GM18861 (cell line): ENCODE measurements around the gene LOXL3.

Experiments used
- ATAC-seq: cut with Tn5 transposase; IDR thresholded peaks from one replicate; pipeline ENCODE4 v1.9.1; 2021; ENCODE audit not compliant: unreplicated experiment

Gene LOXL3

GRCh38 chr2:74511104-74511989, 42.4 kb downstream of the LOXL3 start:
- no peak for ATAC-seq

GRCh38 chr2:74510272-74510671, 43.5 kb downstream of the LOXL3 start:
- no peak for ATAC-seq

DNA sequence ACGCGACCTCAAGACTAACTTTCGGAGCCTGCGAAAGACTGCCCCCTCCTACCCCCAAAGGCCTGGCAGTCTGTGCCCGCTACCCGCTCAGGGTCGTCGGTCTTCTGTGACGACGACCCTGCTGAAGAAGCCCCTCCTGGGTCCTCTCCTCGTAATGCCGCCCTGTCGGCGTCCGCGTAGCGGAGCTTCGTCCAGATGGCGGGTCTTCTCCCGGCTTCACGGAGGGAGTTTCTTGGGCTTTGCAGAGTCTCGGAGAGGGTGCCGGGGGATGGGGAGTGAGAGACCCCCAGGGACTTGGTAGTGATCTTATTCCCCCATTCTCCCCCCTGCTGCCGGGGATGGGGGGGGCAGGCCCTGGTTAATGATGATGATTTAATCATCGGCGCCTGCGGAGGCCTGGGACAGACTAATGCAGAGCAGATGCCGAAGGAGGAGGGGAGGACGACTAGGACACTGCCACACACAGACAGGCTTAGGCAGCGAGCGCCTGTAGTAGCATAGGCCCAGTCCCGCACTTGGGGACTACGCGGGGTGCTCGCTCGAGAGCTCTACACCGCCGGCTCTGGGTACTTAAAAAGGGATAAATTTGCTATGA, 45.7 kb downstream of the LOXL3 start:
- ATAC-seq: peak; percentile 3

GRCh38 chr2:74507145-74507925, 46.4 kb downstream of the LOXL3 start, which contains the start of gene PCGF1:
Gene PCGF1 (minus strand): TSS chr2:74507695. CDS start chr2:74507668, 27 bp downstream.
- ATAC-seq: peak; percentile 80

DNA sequence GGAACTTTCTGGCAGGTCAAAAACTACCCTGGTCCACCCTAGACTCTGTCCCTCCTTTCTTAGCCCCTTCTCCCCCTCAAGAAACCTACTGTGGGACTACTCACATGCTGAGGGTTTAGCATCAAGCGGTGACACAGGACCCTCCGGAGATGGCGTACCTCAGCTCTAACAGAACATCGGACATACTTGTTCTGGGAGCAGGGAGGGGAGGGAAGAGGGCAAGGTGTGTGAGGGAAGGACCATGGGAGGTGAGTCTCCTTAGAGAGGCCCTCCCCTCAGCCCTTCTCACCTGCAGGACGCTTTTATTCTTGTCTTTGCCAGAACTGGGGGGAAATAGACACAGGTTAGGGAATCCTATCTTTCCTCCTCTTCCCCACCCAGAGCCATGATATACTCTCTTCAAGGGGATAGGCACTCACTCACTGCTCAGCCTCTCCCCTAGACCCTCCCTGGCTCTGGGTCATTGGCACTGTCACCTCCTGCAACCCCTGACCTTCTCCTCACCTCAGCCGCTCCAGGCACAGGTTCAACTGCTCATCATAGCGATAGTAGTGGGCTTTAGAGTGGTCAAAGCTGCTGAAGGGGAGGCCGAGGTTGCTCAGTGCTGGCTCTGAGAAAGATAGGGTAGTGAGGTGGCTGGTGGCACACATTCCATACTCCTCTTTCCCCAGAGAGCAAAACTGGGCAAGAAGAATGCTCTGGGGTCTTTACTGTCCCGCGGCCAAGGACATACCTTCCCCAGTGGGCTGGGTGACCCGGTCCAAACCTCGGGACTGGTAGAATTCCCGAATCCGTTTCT, 48.1 kb downstream of the LOXL3 start:
- ATAC-seq: no peak

DNA sequence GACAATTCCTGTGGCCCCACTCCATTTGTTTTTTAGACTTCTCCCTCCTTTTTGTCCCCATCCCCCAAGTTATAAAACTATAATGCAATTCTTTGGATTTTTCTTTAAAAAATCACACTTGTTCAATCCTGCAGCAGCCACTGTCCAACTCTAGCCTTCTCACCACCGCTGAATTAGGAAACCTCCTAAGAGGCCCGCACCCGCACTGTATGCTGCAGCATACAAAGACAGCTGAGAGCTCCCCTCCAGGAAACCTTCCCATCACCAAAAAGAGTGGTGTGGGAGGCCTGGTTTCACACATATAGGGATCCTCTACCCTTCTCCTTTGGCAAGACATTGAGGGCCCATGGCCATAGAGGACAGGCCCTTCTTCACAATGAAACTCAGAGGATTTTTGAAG, 49.2 kb downstream of the LOXL3 start:
- ATAC-seq: no peak

GRCh38 chr2:74503506-74504475, 50.0 kb downstream of the LOXL3 start:
- ATAC-seq: no peak

DNA sequence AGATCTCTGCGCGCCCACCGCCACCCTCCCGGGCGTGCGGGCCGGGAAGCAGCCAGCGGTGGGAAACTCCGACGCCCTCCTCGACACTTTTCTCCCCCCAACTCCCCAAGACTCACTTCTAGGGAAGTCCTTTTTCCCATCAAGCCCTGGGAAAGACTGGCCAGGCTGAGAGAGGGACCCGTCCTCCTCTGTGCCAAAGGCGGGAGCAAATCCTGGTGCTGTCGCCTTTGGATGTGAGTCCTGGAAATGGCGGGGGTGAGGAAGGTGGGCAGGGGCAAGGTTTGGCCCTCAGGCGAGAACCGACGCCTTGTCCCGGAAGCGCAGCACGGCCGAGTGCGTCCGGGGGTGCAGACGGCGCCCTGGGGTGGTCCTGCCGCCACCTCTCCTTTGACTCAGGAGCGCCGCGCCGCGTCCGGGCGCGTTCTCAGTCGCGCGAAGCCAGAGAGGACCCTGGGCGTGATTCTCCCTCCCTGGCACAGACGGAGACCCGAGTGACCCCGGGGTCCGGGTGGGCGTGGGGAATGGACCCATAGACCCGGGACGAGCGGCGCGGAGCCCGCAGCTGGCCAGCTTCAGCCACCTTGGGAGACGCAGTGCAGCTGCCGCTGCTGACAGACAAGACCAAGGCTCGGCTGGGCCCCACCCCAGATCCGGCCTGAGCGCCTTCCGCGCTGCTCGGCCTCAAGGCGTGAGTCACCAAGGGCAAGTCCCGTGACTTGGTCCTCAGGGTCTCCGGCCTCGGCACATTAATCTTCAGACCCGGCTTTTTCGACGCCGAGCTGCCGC, 50.8 kb downstream of the LOXL3 start:
- peak; percentile 45 for ATAC-seq

DNA sequence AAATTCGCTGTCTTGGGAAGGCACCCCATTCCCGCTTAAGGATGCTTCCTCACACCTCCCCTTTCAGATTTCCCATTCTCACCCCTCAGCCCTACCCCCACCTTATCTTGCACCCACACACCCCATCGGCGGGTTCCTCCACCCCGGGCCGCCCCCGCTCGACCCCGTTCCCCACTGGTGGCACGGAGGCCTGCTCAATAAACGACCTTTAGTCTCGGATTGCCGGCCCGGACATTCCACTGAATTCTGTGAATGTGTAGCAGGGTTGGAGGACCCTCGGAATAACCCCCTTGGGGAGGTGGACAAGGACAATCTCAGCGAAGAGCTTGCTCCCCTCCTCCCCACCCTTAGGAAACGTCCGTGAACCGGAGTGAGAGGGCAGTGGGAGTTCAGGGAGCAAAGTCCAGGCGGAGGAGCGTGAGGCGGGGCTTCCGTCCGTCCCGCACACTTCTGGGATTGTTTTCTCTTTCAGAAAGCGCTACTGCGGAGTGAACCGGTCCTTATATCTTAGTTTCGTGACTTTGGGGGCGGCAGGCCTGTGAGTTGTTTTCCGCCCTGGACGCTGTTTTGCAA, 51.5 kb downstream of the LOXL3 start:
- no peak for ATAC-seq

DNA sequence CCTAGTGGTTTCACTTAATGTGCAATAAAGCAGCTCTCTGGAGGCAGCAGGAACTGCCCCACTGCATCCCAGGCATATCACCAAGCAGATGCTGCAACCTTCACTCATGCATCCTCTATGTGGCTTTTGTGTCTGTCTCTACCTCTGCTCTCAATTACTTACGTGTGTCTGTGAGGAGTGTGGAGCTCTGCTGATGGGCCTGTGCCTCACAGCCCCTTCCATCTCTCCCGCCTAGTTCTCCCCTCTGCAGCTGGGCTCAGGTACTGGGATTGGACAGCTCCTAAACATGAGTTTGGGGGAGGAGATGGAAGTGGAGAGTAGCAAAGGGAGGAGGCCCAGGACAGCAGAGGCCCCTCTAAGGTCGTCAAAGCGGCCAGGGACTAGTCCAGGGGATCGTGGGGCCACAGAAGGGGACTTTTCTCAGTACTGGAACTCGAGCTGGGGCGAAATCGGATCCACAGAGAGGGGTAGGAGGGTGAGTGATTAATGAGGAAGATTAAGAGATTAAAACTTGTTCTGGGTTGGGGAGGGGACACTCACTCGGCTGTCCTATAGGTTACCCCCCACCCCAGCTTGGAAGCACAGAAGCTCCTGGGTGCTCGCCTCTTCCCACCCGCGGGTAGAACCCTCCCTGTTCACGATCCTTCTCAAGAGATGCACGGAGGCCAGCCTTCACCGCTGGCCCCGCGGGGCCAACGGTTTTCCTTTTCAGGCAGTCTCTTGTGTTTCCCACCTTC, 52.2 kb downstream of the LOXL3 start:
- ATAC-seq: no peak

DNA sequence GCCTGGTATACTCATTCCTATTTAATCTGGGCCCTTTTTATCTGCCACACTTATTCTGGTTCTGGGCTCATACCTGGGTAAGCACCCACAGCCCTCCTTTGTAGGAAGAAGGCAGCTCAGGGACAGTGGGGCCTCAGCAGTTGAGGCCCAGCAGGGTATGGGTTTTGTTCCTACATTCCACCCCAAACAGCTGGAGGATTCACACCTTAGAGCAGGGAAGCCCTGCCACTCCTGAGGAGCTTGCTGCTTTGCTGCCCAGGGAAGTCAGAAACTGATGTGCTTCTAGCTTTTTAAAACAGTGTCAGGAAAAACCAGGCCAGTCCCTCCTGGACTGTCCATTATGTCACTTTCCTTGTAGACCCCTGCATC, 53.2 kb downstream of the LOXL3 start:
- no peak for ATAC-seq

DNA sequence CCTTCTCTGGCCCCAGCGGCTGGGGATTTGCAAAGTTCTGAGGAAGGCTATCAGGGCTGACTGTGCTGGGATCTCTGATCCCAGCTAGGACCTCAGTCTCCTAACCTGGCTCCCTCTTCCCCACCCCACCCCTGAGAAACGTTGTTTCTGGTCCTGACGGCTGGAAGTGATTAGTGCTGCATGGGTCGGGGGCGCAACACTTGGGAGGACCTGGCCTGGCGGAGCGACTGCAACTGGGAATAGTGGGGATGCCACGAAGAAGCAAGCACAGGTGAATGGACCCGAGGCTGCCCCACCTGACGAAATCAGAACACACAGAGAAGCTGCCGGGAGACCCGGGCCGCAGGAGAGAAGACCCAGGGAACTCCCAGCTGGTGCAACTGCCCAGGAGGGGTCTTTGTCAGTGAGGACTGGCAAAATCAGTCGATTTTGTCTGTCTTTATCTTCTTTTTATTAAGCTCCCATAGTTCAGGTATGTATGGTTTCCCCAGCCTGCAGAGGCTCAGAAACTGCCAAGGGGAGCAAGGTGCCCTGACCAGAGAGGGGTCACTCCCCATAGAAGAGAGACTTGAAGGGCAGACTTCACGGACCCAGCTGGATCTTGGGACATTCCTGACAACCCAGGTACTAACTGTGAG, 53.7 kb downstream of the LOXL3 start:
- no peak for ATAC-seq

DNA sequence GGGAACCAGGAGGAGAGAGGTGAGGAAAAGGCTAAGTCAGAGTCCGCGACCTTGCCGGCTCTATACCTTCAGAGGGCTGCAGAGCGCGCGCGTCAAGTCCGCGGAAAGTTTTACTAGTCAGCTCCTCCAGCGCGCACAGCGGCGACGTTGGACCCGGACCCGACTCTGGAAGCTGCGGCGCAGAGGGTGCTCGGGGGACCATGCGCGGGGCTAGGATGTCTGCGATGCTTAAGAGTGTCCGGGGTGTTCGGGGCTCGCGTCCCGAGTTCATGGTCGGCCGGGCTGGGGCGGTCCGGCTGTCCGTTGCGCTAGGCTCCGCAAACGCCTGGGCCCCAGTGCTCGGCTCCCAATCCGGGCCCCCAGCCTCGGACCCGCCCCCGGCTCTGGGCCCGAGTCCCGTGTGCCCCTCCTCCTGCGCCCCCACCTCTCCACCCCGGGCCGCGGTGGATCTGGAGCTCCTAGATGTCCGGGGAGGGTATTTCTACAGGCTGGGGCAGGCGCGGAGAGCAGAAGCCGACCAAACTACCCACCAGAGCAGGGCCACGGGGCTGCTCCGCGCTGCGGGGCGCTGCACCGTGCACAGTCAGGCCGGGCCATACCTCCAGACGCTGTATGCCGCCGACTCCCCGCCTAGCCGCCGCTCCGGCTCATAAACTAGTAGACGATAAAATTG, 54.3 kb downstream of the LOXL3 start, which contains the start of gene LBX2:
Gene LBX2, minus strand, starts transcription at position 337 of the 673 bp plus-strand sequence. Its CDS starts 66 bp downstream, at position 271.
- ATAC-seq: no peak

DNA sequence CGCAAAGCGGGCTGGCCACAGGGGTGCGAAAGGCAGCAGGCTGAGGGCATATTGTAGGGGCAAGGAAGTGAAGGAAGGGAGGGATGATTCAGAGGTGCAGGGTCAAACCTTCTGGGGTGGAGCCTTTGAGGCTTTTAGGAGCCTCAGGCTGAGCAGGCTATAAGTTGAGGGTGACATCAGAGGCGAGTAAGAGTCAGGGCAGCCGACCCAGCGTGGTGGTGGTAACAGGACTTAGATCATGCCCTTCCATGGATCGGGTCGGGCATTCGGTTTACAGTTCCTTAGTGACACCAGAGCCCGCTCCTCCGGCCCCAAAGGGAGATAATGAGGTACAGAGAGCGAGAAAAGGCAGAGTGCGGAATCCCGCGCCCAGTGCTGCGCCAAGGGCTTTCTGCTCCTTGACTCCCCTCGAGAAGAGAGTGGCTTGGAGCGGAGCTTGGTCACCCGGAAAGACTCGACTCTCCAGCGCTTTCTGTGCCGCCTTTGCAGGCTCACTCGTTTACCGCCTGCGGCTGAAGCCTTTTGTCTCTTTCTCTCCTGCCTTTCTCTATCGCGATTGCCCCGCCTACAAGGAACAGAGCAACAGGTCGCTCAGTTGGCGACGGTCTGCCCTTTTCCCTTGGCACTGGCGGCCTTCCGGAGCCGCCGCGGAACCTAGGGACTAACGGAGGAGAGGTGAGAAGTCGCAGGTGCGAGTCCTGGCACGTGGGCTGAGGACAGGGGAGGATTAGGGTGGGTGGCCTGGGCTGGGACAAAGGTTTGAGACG, 55.1 kb downstream of the LOXL3 start:
- no peak for ATAC-seq

DNA sequence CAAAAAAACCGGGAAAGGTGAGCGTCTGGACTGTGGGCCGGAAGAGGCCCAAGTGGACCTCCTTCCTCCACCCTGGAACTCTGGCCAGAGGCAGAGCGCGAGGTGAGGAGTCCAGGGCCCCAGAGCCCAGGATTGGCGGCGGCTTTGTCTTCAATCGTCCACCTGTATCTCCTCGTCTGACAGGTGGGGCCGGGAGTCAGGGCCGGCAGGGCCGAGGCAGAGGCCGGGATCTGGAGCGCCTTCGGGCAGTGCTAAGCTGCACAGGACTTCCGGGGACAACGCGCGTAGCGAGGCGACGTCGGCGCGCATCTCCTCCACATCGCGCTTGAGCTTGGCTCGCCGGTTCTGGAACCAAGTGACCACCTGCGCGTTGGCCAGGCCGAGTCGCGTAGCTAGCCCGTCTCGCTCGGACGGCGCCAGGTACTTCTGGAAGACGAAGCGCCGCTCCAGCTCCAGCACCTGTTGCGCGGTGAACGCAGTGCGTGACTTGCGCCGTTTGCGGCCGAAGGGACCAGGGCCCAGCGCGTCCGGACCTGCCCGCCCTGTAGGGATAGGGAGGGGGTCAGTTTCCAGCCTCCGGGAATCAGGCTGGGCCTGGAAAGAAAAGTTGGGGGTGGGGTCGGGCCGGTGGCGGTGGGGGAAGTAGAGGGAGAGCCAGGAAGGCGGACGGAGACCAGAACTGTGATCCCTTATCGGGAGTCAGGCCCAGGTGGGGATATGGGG, 55.8 kb downstream of the LOXL3 start:
- ATAC-seq: no peak
